Measurements from ENCODE around the gene COX7A2. TPM values are rescaled to one million over a fixed set of nuclear protein-coding genes. Genes with fewer than 3 reads are reported as not detected.

The COX7A2 gene
- total RNA-seq, 1 experiment from 2014 or later, result 516 TPM

GRCh38 chr6:75233092-75233615, 10.4 kb downstream of the COX7A2 start:
- Histone ChIP-seq H3K18ac (ENCODE audit: insufficient read length, low read depth, low read length) (no peak overlapping the region), H3K23me2 (ENCODE audit: insufficient read length, low read depth, low read length, poor library complexity, severe bottlenecking) (no peaks in the 10 kb centered on the region), H3K56ac (ENCODE audit: insufficient read length, low read depth, low read length) (no peak overlapping the region), H4K91ac (ENCODE audit: insufficient read length, low read depth, low read length) (no peak overlapping the region), H2AK5ac (ENCODE audit: insufficient read length, low read length) (no peak overlapping the region), H4K5ac (ENCODE audit: insufficient read length, low read depth, low read length) (no peak overlapping the region), H3K14ac (ENCODE audit: insufficient read depth, low read length) (no peak overlapping the region), H3K79me1 (ENCODE audit: insufficient read depth, low read depth, low read length, poor library complexity, severe bottlenecking) (no peaks in the 10 kb centered on the region), H3K27ac (ENCODE audit: insufficient read length, low read depth, low read length) (no peak overlapping the region), H2BK120ac (ENCODE audit: low read depth, low read length, poor library complexity, severe bottlenecking) (no peak overlapping the region), H3K79me2 (ENCODE audit: insufficient read depth, low read length) (no peaks in the 10 kb centered on the region), H3K27me3 (ENCODE audit: insufficient read depth, low read length) (no peaks in the 10 kb centered on the region), H2BK5ac (ENCODE audit: insufficient read length, low read length) (no peak overlapping the region), H3K4ac (ENCODE audit: low read depth, low read length) (no peak overlapping the region), H2BK20ac (ENCODE audit: low read depth, low read length, poor library complexity, severe bottlenecking) (no peak overlapping the region), H2BK12ac (ENCODE audit: insufficient read length, low read depth, low read length) (no peak overlapping the region), H3K23ac (ENCODE audit: insufficient read length, low read depth, low read length) (no peak overlapping the region), H4K20me1 (ENCODE audit: control insufficient read depth, insufficient read depth, insufficient read length) (no peaks in the 10 kb centered on the region), H3T11ph (ENCODE audit: low read length) (no peak overlapping the region), H2BK15ac (ENCODE audit: low read depth, low read length) (no peak overlapping the region), H3K4me2 (ENCODE audit: insufficient read depth, insufficient read length, low read length) (no peak overlapping the region), H3K4me1 (ENCODE audit: insufficient read depth, low read length) (peaks cover 8% of the 10 kb centered on the region; the same call in 1 of the 2 replicates), H3K9ac (ENCODE audit: extremely low read depth, insufficient read length, low read length) (no peak overlapping the region), H3K9me3 (ENCODE audit: control insufficient read depth, low read depth, low read length) (no peaks in the 10 kb centered on the region), H2AFZ (ENCODE audit: low read length) (no peak overlapping the region), H4K8ac (replicated peaks; ENCODE audit: insufficient read length, low read depth, low read length) (no peak overlapping the region)
- Mint-ChIP-seq H3K27ac (no peak overlapping the region), H3K4me1 (peaks cover 29 to 41% of the 10 kb centered on the region in 2 experiments), H3K9me3 (no peaks in the 10 kb centered on the region), H3K36me3 (ENCODE audit: insufficient read depth in 1 of 3, low read depth in 3 of 3) (peaks cover 4 to 9% (median 8%) of the 10 kb centered on the region in 3 experiments; a peak in 5 of 7 replicates), H3K27me3 (ENCODE audit: low read depth) (no peaks in the 10 kb centered on the region), H3K4me3 (no peak overlapping the region)
- no CpG with 5 or more reads among the region's 4 CpGs for WGBS (ENCODE audit: extremely low coverage, insufficient read length, low lambda C conversion rate)
- TF ChIP-seq CTCF (conservative IDR thresholded peaks at IDR 0.05), result no peak
- DNase-seq, result no peak
